ENCODE data around the gene FILIP1L.

FILIP1L gene

DNA sequence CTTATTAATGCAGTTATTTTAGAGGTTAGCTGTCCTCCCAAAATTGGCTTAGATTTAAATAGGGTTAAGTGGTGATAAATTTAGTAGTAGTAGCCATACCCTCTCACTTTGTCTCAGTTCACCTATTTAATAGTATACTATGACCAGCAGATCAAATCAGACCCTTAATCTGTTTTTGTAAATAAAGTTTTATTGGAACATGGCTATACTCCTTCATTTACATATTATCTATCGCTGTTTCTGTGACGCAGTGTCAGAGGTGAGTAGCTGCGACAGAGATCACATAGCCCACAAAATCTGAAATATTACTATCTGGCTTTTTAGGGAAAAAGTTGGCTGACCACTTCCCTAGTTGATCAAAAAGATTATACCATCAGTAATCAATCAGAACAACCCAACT lies 113.2 kb downstream of the FILIP1L start:
- no peak for TF ChIP-seq ZFX (IDR thresholded peaks at IDR 0.05)
- TF ChIP-seq, protein P1, sequence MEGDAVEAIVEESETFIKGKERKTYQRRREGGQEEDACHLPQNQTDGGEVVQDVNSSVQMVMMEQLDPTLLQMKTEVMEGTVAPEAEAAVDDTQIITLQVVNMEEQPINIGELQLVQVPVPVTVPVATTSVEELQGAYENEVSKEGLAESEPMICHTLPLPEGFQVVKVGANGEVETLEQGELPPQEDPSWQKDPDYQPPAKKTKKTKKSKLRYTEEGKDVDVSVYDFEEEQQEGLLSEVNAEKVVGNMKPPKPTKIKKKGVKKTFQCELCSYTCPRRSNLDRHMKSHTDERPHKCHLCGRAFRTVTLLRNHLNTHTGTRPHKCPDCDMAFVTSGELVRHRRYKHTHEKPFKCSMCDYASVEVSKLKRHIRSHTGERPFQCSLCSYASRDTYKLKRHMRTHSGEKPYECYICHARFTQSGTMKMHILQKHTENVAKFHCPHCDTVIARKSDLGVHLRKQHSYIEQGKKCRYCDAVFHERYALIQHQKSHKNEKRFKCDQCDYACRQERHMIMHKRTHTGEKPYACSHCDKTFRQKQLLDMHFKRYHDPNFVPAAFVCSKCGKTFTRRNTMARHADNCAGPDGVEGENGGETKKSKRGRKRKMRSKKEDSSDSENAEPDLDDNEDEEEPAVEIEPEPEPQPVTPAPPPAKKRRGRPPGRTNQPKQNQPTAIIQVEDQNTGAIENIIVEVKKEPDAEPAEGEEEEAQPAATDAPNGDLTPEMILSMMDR (conservative IDR thresholded peaks at IDR 0.05) = no peak
- H3K27ac ChIP-seq = no peak overlapping the region

DNA sequence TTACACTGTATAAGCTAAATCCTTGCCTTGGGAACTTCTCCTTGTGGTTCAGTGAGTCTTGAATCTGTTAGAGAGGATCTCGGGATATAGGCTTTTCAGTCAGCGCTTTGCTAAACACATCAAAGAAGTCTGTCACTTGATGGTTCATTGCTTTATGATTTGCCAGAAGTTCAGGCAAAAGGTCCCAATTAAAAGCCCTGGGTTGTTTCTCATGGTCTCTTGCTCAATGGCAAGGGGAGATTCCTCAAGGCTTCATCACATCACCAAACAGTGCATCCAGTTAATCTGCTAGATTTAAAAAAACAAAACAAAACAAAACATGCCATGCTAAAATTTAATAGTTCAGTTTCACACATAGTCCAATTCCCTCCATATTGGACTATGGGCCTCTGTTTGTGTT lies 114.8 kb downstream of the FILIP1L start:
- TF ChIP-seq, protein P1 (conservative IDR thresholded peaks at IDR 0.05) = no peak
- TF ChIP-seq ZFX (IDR thresholded peaks at IDR 0.05) = no peak
- no peak overlapping the region for H3K27ac ChIP-seq

DNA sequence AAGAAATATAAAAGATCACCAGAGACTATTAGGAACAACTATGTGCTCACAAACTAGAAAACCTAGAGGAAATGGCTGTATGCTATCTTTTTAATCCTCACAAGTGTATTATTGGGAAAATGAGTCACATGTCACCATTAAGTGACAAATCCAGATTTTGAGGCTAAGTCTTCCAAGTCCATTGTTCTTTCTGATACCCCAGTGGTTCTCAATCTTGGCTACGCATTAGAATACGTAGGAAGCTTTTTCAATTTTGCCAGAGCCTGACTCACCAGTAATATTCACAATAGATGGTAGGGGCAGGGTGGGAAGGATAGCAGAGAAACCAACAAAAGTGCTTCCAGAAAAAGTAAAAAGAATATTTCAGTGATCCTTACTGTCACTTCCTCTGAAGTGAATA lies 117.0 kb downstream of the FILIP1L start:
- no peak overlapping the region for H3K27ac ChIP-seq
- TF ChIP-seq, protein P1 (conservative IDR thresholded peaks at IDR 0.05) = no peak
- TF ChIP-seq ZFX (IDR thresholded peaks at IDR 0.05) = no peak

DNA sequence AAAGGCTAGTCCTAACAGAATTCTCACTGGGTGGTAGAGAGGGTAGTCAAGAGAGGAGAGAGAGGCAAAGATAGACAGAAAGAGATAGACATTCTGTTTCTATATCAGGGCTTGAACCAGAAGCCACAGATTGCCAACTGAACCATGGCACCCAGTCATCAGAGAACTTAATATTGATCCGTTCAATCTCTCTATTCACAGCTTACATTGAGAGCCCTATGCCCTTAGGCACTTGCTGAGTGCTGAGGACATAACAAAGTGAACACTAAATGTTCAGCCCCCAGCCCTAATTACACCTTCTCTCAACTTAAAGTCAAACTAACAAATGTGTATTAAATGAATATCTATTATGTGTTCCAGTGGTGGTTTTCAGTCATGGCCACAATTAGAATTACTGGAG lies 124.1 kb downstream of the FILIP1L start:
- no peak for TF ChIP-seq ZFX (IDR thresholded peaks at IDR 0.05)
- TF ChIP-seq, protein P1 (conservative IDR thresholded peaks at IDR 0.05) = no peak
- H3K27ac ChIP-seq = no peak overlapping the region

DNA sequence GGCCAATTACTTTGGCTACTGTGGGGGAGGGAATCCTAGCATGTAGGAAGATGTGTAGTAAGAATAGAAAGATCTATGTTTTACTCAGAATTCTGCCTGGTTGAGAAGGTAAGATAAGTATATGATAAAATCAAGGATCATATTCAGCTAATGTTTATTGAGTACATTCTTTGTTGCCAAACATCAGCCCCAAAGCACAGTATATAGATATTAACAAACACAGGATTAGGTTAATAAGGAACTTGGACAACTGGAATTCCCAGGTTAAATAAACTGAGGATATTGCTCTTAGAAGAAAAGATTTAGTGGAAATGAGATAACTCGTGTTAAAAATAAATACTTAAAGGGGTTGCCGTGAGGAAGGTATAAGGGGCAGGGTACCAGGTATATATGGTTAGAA lies 129.6 kb downstream of the FILIP1L start:
- TF ChIP-seq ZFX (IDR thresholded peaks at IDR 0.05) = no peak
- TF ChIP-seq, protein P1 (conservative IDR thresholded peaks at IDR 0.05) = no peak
- no peak overlapping the region for H3K27ac ChIP-seq

DNA sequence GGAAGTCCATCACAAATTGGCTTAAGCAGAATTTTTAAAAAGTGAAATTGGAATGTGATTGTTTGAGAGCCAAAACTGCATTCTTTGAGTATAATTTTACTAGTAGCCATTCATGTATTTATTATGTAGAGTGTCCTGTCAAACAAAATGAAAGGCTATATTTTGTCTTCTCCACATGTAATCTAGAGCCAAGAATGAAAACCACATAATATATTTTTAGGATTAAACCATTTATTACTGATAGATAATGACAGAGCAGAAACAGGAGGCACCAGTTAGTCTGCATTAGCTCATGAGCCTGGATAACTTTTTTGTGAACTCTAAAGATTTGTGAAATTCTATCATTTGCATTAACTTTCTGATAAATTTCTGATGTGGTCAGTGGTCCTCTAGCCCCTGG lies 130.2 kb downstream of the FILIP1L start:
- no peak for TF ChIP-seq ZFX (IDR thresholded peaks at IDR 0.05)
- TF ChIP-seq, protein P1 (conservative IDR thresholded peaks at IDR 0.05) = no peak
- no peak overlapping the region for H3K27ac ChIP-seq

DNA sequence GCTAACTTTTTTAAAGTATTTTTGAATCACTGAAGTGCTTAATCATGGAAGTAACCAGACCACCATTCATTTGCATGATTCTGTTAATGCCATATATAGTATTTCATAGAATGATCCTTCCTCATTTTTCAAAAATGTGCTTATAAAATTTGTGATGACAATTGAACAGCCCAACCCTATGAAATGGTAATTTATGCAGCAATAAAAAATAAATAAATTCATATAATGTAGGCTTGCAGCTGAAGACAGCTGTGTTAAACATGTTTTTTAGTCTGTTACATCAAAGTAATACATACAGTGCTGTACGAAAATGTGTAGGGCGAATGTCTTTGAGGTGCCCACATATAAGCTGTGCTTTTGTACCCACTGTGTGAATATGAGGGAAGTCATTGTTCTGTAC lies 131.7 kb downstream of the FILIP1L start:
- H3K27ac ChIP-seq = no peak overlapping the region
- TF ChIP-seq, protein P1 (conservative IDR thresholded peaks at IDR 0.05) = no peak
- no peak for TF ChIP-seq ZFX (IDR thresholded peaks at IDR 0.05)
